OCI-LY7 (cell line): ENCODE data around the gene PRR14L. TPM values are rescaled to one million over a fixed set of nuclear protein-coding genes. Genes with fewer than 3 reads are reported as not detected.
A peak's percentile ranks its signal among the peaks of the same experiment; 100 is the strongest.

Experiments used
- BruUV-seq: library from RNA; stranded (reverse); fragments of 400-500 nt; replicated peaks from 2 replicates; lab custom pipeline; 2021; lab: Mats Ljungman, UMichigan
- CTCF ChIA-PET: fragments of 300-600 bp; sonication (Branson Sonifier 250); formaldehyde crosslinking; loops from one replicate; lab custom pipeline; 2022; ENCODE audit warnings: antibody characterized with exemption; ENCODE audit not compliant: unreplicated experiment; lab: Charles Lee
- POLR2A ChIA-PET: fragments of 300-600 bp; sonication (Branson Sonifier 250); formaldehyde crosslinking; loops from one replicate; lab custom pipeline; 2022; ENCODE audit warnings: antibody characterized with exemption; lab: Charles Lee
- DNase-seq: peaks from one replicate; pipeline ENCODE4 v3.0.0-alpha.2; 2015; ENCODE audit warnings: low spot score
- H2AFZ ChIP-seq: fragments of 200-600 bp; sonication (generic), shearing (Covaris generic); 2 replicates; pipeline ENCODE4 v1.6.1; 2014; ENCODE audit warnings: mild to moderate bottlenecking, antibody characterized with exemption, low read length, moderate library complexity
- H3K27ac ChIP-seq: fragments of 200-600 bp; sonication (generic); 2 replicates; pipeline ENCODE4 v1.5.1; 2014; ENCODE audit warnings: mixed run types, low read depth, mild to moderate bottlenecking, moderate library complexity, low read length, inconsistent platforms; ENCODE audit not compliant: poor library complexity, severe bottlenecking
- H3K36me3 ChIP-seq: fragments of 200-600 bp; sonication (generic); 2 replicates; pipeline ENCODE4 v1.6.1; 2014; ENCODE audit warnings: mild to moderate bottlenecking, antibody characterized with exemption, low read length, moderate library complexity, mixed read lengths; ENCODE audit not compliant: insufficient read depth
- H3K4me1 ChIP-seq: fragments of 200-600 bp; sonication (generic); 2 replicates; pipeline ENCODE4 v1.5.1; 2014; ENCODE audit warnings: mild to moderate bottlenecking, low read length; ENCODE audit not compliant: insufficient read depth, poor library complexity, severe bottlenecking
- H3K4me2 ChIP-seq: fragments of 200-600 bp; sonication (generic); 2 replicates; pipeline ENCODE4 v1.6.1; 2014; ENCODE audit warnings: mild to moderate bottlenecking, low read length
- H3K4me3 ChIP-seq: fragments of 200-600 bp; sonication (generic); 2 replicates; pipeline ENCODE4 v1.5.1; 2014; ENCODE audit warnings: mild to moderate bottlenecking, low read depth, low read length; ENCODE audit not compliant: poor library complexity, severe bottlenecking
- H3K79me2 ChIP-seq: fragments of 200-600 bp; sonication (generic); 2 replicates; pipeline ENCODE4 v1.6.1; 2016; ENCODE audit warnings: low read depth, mild to moderate bottlenecking, low read length, moderate library complexity, mixed read lengths; ENCODE audit not compliant: insufficient read depth
- H3K9me2 ChIP-seq: fragments of 200-600 bp; sonication (generic); 2 replicates; pipeline ENCODE4 v1.6.1; 2016; ENCODE audit warnings: mild to moderate bottlenecking, low read length, mixed read lengths; ENCODE audit not compliant: insufficient read depth
- H3K9me3 ChIP-seq: fragments of 200-600 bp; sonication (generic); 2 replicates; pipeline ENCODE4 v1.6.1; 2014; ENCODE audit warnings: mild to moderate bottlenecking, mixed run types, low read length, mixed read lengths
- H4K20me1 ChIP-seq: fragments of 200-600 bp; sonication (generic); 2 replicates; pipeline ENCODE4 v1.6.1; 2014; ENCODE audit warnings: mild to moderate bottlenecking, antibody characterized with exemption, low read length, moderate library complexity, mixed read lengths; ENCODE audit not compliant: insufficient read depth
- EZH2phosphoT487 ChIP-seq: fragments of 200-600 bp; sonication (generic); IDR thresholded peaks from 2 replicates; pipeline ENCODE4 v1.6.1; 2018; ENCODE audit warnings: low read depth, borderline replicate concordance, mild to moderate bottlenecking, mixed run types, antibody characterized with exemption, low read length, moderate library complexity, mixed read lengths
- intact Hi-C: fragments of 100-400 bp; cut with micrococcal nuclease; formaldehyde crosslinking; loops from one replicate; pipeline ENCODE4 v1.10.0; 2022; ENCODE audit not compliant: unreplicated experiment
- total RNA-seq, 2 experiments: library from RNA; depleted of rRNA in 1 of 2; stranded (reverse); fragments of >200 nt in 1 of 2; shearing (Covaris generic) in 1 of 2; gene quantifications; 2 replicates each; pipeline ENCODE4 v1.2.3, GENCODE V29; 2014 to 2022
- TF ChIP-seq, protein P1 (sequence below): fragments of 200-600 bp; sonication (generic); conservative IDR thresholded peaks from 2 replicates; pipeline ENCODE4 v1.5.1; 2014; ENCODE audit warnings: mild to moderate bottlenecking, antibody characterized with exemption, low read length, moderate library complexity, mixed read lengths

Gene PRR14L
- total RNA-seq, 2 experiments from 2014 or later: 21.9 to 51.1 TPM

DNA sequence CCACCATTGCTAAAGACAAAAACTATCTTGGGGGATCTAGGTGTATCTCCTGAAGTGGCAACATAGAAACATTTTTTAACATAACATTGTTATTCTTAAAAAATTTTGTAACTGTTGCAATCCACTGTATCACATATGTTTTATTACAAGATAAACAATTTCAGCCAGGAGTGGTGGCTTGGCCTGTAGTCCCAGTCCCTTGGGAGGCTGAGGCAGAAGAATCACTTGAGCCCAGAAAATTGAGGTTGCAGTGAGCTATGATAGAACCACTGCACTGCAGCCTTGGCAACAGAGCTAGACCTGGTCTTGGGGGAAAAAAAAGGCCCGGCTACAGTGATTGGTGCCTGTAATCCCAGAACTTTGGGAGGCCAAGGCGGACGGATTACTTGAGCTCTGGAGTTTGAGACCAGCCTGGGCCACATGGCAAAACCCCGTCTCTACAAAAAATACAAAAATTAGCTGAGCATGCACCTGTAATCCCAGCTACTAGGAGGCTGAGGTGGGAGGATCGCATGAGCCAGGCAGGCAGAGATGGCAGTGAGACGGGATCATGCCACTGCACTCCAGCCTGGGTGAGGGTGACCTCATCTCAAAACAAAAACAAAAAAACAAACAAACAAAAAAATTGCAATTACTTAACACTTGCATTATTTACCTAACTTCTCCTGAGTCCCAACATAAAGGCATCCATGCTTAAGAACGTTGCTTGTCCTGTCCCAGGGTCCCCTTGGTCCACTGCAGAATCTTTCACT, 2.3 kb upstream of the PRR14L start:
- BruUV-seq: no TSS peak
- peak overlapping the region; percentile 85 for H3K4me3 ChIP-seq
- peak overlapping the region; percentile 85 for H3K4me2 ChIP-seq
- peaks cover 46% of the 10 kb centered on the region for H3K79me2 ChIP-seq
- intact Hi-C loops: loop anchor here (5.0 kb wide), 4 partner anchors 40 to 725 kb away; no protein-coding TSS in a partner anchor
- DNase-seq: no peak
- no peaks in the 10 kb centered on the region for H4K20me1 ChIP-seq
- H3K9me2 ChIP-seq: no peaks in the 10 kb centered on the region
- H3K9me3 ChIP-seq: no peaks in the 10 kb centered on the region
- TF ChIP-seq EZH2phosphoT487: no peak
- TF ChIP-seq, protein P1, sequence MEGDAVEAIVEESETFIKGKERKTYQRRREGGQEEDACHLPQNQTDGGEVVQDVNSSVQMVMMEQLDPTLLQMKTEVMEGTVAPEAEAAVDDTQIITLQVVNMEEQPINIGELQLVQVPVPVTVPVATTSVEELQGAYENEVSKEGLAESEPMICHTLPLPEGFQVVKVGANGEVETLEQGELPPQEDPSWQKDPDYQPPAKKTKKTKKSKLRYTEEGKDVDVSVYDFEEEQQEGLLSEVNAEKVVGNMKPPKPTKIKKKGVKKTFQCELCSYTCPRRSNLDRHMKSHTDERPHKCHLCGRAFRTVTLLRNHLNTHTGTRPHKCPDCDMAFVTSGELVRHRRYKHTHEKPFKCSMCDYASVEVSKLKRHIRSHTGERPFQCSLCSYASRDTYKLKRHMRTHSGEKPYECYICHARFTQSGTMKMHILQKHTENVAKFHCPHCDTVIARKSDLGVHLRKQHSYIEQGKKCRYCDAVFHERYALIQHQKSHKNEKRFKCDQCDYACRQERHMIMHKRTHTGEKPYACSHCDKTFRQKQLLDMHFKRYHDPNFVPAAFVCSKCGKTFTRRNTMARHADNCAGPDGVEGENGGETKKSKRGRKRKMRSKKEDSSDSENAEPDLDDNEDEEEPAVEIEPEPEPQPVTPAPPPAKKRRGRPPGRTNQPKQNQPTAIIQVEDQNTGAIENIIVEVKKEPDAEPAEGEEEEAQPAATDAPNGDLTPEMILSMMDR: no peak
- CTCF ChIA-PET: no interaction called here
- peak overlapping the region; percentile 77 for H3K27ac ChIP-seq
- POLR2A ChIA-PET: interaction anchor here (0.6 to 1.2 kb wide), 3 partner anchors 37 to 187 kb away, joined by 3 to 5 read pairs (median 4); no protein-coding TSS in a partner anchor
- peak overlapping the region; percentile 5; the same call in 1 of the 2 replicates for H2AFZ ChIP-seq
- peaks cover 18% of the 10 kb centered on the region for H3K36me3 ChIP-seq
- peaks cover 54% of the 10 kb centered on the region for H3K4me1 ChIP-seq

- peak overlapping the region; percentile 95 for H3K4me3 ChIP-seq
- H3K4me2 ChIP-seq: peak overlapping the region; percentile 77
- peak overlapping the region; percentile 63 for H2AFZ ChIP-seq
- no peaks in the 10 kb centered on the region for H3K9me2 ChIP-seq
- H3K79me2 ChIP-seq: peaks cover 52% of the 10 kb centered on the region
- intact Hi-C loops: loop anchor here (5.0 kb wide), 4 partner anchors 42 to 727 kb away; no protein-coding TSS in a partner anchor
- TF ChIP-seq, protein P1: no peak
- no peak for TF ChIP-seq EZH2phosphoT487
- peaks cover 20% of the 10 kb centered on the region for H3K36me3 ChIP-seq
- CTCF ChIA-PET: no interaction called here
- H3K9me3 ChIP-seq: no peaks in the 10 kb centered on the region
- no peaks in the 10 kb centered on the region for H4K20me1 ChIP-seq
- POLR2A ChIA-PET: interaction anchor here (1.0 kb wide), 2 partner anchors 97 to 725 kb away, joined by 3 to 4 read pairs; no protein-coding TSS in a partner anchor
- BruUV-seq: no TSS peak
- DNase-seq: peak; percentile 22
- peak overlapping the region; percentile 90 for H3K27ac ChIP-seq
- peaks cover 51% of the 10 kb centered on the region for H3K4me1 ChIP-seq
These were observed 693 bp upstream of the PRR14L start for GRCh38 chr22:31750365-31751284.
